Sigmoid colon (tissue), 7 donors: ENCODE data around the gene TRAF7. TPM values are rescaled to one million over a fixed set of nuclear protein-coding genes. Genes with fewer than 3 reads are reported as not detected.

Source experiments
- DNase-seq: peaks from one replicate; pipeline ENCODE4 v3.0.0-alpha.2; 2019
- H3K27ac ChIP-seq, 4 donors: fragments of 200-600 bp; sonication (generic); one replicate each; pipeline ENCODE4 v1.5.1; 2016 to 2019; ENCODE audit warnings: mild to moderate bottlenecking in 1 of 4
- H3K27me3 ChIP-seq, 3 donors: fragments of 200-600 bp; sonication (generic); one replicate each; pipeline ENCODE4 v1.5.1; 2019; ENCODE audit warnings: mild to moderate bottlenecking in 1 of 3
- H3K36me3 ChIP-seq, 4 donors: fragments of 200-600 bp; sonication (generic); one replicate each; pipeline ENCODE4 v1.5.1; 2016 to 2019
- H3K4me1 ChIP-seq, 4 donors: fragments of 200-600 bp; sonication (generic); one replicate each; pipeline ENCODE4 v1.5.1; 2017 to 2019
- H3K4me3 ChIP-seq, 4 donors: fragments of 200-600 bp; sonication (generic); one replicate each; pipeline ENCODE4 v1.5.1; 2017 to 2019; ENCODE audit warnings: mild to moderate bottlenecking in 2 of 4, moderate library complexity in 1 of 4
- H3K9me3 ChIP-seq, 4 donors: fragments of 200-600 bp in 3 of 4; sonication (generic) in 3 of 4; one replicate each; pipeline versions ENCODE4 v1.5.1 to v1.6.1; 2013 to 2019
- CTCF ChIP-seq, 4 experiments: fragments of 450-650 bp in 3 of 4; fragments of 200-600 bp in 1 of 4; IDR thresholded peaks; one replicate each; pipeline ENCODE4 v1.5.1; 2016 to 2019; ENCODE audit warnings: antibody characterized with exemption in 4 of 4, mild to moderate bottlenecking in 3 of 4, moderate library complexity in 2 of 4
- EP300 ChIP-seq, 4 donors: sonication (generic); formaldehyde crosslinking; IDR thresholded peaks; one replicate each; pipeline ENCODE4 v1.6.1; 2017; ENCODE audit warnings: antibody characterized with exemption in 4 of 4
- POLR2A ChIP-seq, 2 donors: fragments of 450-650 bp; IDR thresholded peaks; one replicate each; pipeline ENCODE4 v1.6.1; 2016; ENCODE audit warnings: antibody characterized with exemption in 2 of 2, mild to moderate bottlenecking in 2 of 2, moderate library complexity in 2 of 2
- POLR2AphosphoS5 ChIP-seq, 4 donors: sonication (generic); formaldehyde crosslinking; IDR thresholded peaks; one replicate each; pipeline ENCODE4 v1.6.1; 2017; ENCODE audit warnings: antibody characterized with exemption in 4 of 4
- WGBS, 2 donors: extraction: QIAGEN DNeasy Blood & Tissue Kit; methylation state at CpG; one replicate each; pipeline ENCODE4 v1.1.7; 2013; 5-methylcytosine and 5-hydroxymethylcytosine counted together
- intact Hi-C: fragments of 100-400 bp; cut with DNase I; formaldehyde crosslinking; loops from one replicate; pipeline ENCODE4 v1.15.1; 2023
- polyA plus RNA-seq, 3 donors: library from polyadenylated mRNA; stranded (reverse); fragments of 200-250 nt; gene quantifications; one replicate each; pipeline ENCODE4 v1.2.3, GENCODE V29; 2013
- total RNA-seq, 4 donors: library from RNA; depleted of rRNA; stranded (reverse); fragments of >200 nt; gene quantifications; one replicate each; pipeline ENCODE4 v1.1.0, GENCODE V29; 2016
- donor health status: healthy with polysubstance abuse.
- donor health status: Bipolar disorder and iron deficiency.
- donor health status: healthy.

Gene TRAF7
- total and polyA plus RNA-seq, 7 donors, result 30.3 to 65.1 (median 45.0) TPM

GRCh38 chr16:2150418-2151187, 5.0 kb upstream of the TRAF7 start:
- no peak overlapping the region for H3K27ac ChIP-seq
- H3K4me1 ChIP-seq, result peaks cover 0 to 72% (median 66%) of the 10 kb centered on the region in 4 donors
- DNase-seq, result no peak
- WGBS, 2 donors, result 23 to 59% methylated on average over 18 of the region's 18 CpGs
- no peak overlapping the region for H3K4me3 ChIP-seq
- intact Hi-C loops, result no loop called here
- TF ChIP-seq POLR2A (IDR thresholded peaks at IDR 0.05) (no peak), EP300 (IDR thresholded peaks at IDR 0.05) (no peak), CTCF (IDR thresholded peaks at IDR 0.05) (no peak), POLR2AphosphoS5 (IDR thresholded peaks at IDR 0.05) (no peak)
- H3K27me3 ChIP-seq, result no peaks in the 10 kb centered on the region
- peaks cover 0 to 8% (median 2%) of the 10 kb centered on the region in 4 donors for H3K36me3 ChIP-seq
- H3K9me3 ChIP-seq, result no peaks in the 10 kb centered on the region

GRCh38 chr16:2151188-2152091, 4.1 kb upstream of the TRAF7 start:
- Histone ChIP-seq H3K9me3 (no peaks in the 10 kb centered on the region), H3K36me3 (peaks cover 0 to 8% (median 2%) of the 10 kb centered on the region in 4 donors), H3K27ac (peak overlapping the region in 3 of 4 donors; percentile 82 to 88 (median 87)), H3K4me3 (no peak overlapping the region), H3K4me1 (peaks cover 0 to 77% (median 69%) of the 10 kb centered on the region in 4 donors), H3K27me3 (no peaks in the 10 kb centered on the region)
- 56 to 74% methylated on average over 13 of the region's 13 CpGs for WGBS, 2 donors
- no peak for TF ChIP-seq EP300 (IDR thresholded peaks at IDR 0.05)
- no peak for TF ChIP-seq POLR2AphosphoS5 (IDR thresholded peaks at IDR 0.05)
- TF ChIP-seq CTCF (IDR thresholded peaks at IDR 0.05), result no peak
- no peak for TF ChIP-seq POLR2A (IDR thresholded peaks at IDR 0.05)
- no peak for DNase-seq
- intact Hi-C loops, result loop anchor here (2.0 kb wide), 2 partner anchors 13 to 129 kb away; no protein-coding TSS in a partner anchor

GRCh38 chr16:2152695-2153506, 2.7 kb upstream of the TRAF7 start:
- Histone ChIP-seq H3K36me3 (peaks cover 0 to 8% (median 2%) of the 10 kb centered on the region in 4 donors), H3K27me3 (no peaks in the 10 kb centered on the region), H3K4me3 (peak overlapping the region; percentile 30 to 80 (median 64)), H3K27ac (peak overlapping the region; percentile 76 to 88 (median 84)), H3K4me1 (peaks cover 0 to 88% (median 79%) of the 10 kb centered on the region in 4 donors), H3K9me3 (no peaks in the 10 kb centered on the region)
- no peak for TF ChIP-seq EP300 (IDR thresholded peaks at IDR 0.05)
- TF ChIP-seq POLR2AphosphoS5 (IDR thresholded peaks at IDR 0.05), result no peak
- no peak for TF ChIP-seq CTCF (IDR thresholded peaks at IDR 0.05)
- no peak for TF ChIP-seq POLR2A (IDR thresholded peaks at IDR 0.05)
- 9 to 40% methylated on average over 25 of the region's 25 CpGs for WGBS, 2 donors
- intact Hi-C loops, result loop anchor here (2.0 kb wide), 2 partner anchors 14 to 130 kb away; no protein-coding TSS in a partner anchor
- DNase-seq, result no peak

- Histone ChIP-seq H3K4me3 (peak overlapping the region; percentile 50 to 80 (median 68)), H3K27ac (peak overlapping the region; percentile 76 to 88 (median 84)), H3K4me1 (peaks cover 0 to 90% (median 81%) of the 10 kb centered on the region in 4 donors), H3K36me3 (peaks cover 0 to 8% (median 2%) of the 10 kb centered on the region in 4 donors), H3K9me3 (no peaks in the 10 kb centered on the region), H3K27me3 (no peaks in the 10 kb centered on the region)
- TF ChIP-seq POLR2A (IDR thresholded peaks at IDR 0.05) (no peak), CTCF (IDR thresholded peaks at IDR 0.05) (no peak), EP300 (IDR thresholded peaks at IDR 0.05) (no peak)
- WGBS, 2 donors, result 1 to 2% methylated on average over 23 of the region's 23 CpGs
- intact Hi-C loops, result loop anchor here (2.0 kb wide), 1 partner anchor 68 kb away; the partner anchor contains the start of gene E4F1
- DNase-seq, result no peak
Observed at GRCh38 chr16:2154533-2155090, 970 bp upstream of the TRAF7 start.
